ENCODE results near the gene DNAI4.

GRCh38 chr1:66873111-66873510 lies 51.5 kb downstream of the DNAI4 start:
- no peak for TF ChIP-seq PRDM10 (tag by site-specific recombination; IDR thresholded peaks at IDR 0.05)
- TF ChIP-seq CTCF (tag by site-specific recombination; IDR thresholded peaks at IDR 0.05): no peak
- no peak for TF ChIP-seq ZBTB44 (tag by site-specific recombination; IDR thresholded peaks at IDR 0.05)

Measured in HEK293 (cell line).